ENCODE measurements around the gene RANBP17. TPM values are rescaled to one million over a fixed set of nuclear protein-coding genes. Genes with fewer than 3 reads are reported as not detected.

RANBP17 gene
- total RNA-seq, 4 donors from 2014 or later: 10.2 to 13.8 (median 10.9) TPM

- no peak for TF ChIP-seq POLR2A (IDR thresholded peaks at IDR 0.05)
- no peak for TF ChIP-seq EP300 (IDR thresholded peaks at IDR 0.05; ENCODE audit: low read depth)
- no peak for TF ChIP-seq POLR2AphosphoS5 (IDR thresholded peaks at IDR 0.05)
- TF ChIP-seq, protein P1, sequence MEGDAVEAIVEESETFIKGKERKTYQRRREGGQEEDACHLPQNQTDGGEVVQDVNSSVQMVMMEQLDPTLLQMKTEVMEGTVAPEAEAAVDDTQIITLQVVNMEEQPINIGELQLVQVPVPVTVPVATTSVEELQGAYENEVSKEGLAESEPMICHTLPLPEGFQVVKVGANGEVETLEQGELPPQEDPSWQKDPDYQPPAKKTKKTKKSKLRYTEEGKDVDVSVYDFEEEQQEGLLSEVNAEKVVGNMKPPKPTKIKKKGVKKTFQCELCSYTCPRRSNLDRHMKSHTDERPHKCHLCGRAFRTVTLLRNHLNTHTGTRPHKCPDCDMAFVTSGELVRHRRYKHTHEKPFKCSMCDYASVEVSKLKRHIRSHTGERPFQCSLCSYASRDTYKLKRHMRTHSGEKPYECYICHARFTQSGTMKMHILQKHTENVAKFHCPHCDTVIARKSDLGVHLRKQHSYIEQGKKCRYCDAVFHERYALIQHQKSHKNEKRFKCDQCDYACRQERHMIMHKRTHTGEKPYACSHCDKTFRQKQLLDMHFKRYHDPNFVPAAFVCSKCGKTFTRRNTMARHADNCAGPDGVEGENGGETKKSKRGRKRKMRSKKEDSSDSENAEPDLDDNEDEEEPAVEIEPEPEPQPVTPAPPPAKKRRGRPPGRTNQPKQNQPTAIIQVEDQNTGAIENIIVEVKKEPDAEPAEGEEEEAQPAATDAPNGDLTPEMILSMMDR (IDR thresholded peaks at IDR 0.05): no peak
- Histone ChIP-seq H3K9me3 (no peaks in the 10 kb centered on the region), H3K27me3 (no peaks in the 10 kb centered on the region), H3K36me3 (no peaks in the 10 kb centered on the region), H3K27ac (no peak overlapping the region), H3K4me3 (no peak overlapping the region), H3K4me1 (no peaks in the 10 kb centered on the region)
- intact Hi-C loops (cut with DNase I; ENCODE audit: low total_unique reads): no loop called here
- DNase-seq: no peak
- in situ Hi-C loops (cut with MboI; ENCODE audit: low pct_ligation_motif_present in 1 of 4, low pct_unique_long_range_greater_than_20kb in 1 of 4, low sequenced_read_pairs in 3 of 4): no loop called here
Measured at GRCh38 chr5:170937072-170937471, 75.3 kb downstream of the RANBP17 start.

GRCh38 chr5:170937914-170938313, 76.1 kb downstream of the RANBP17 start:
- Histone ChIP-seq H3K4me1 (no peaks in the 10 kb centered on the region), H3K27me3 (no peaks in the 10 kb centered on the region), H3K9me3 (no peaks in the 10 kb centered on the region), H3K27ac (no peak overlapping the region), H3K36me3 (no peaks in the 10 kb centered on the region), H3K4me3 (no peak overlapping the region)
- DNase-seq: no peak
- WGBS, 2 donors (ENCODE audit: low coverage in 1 of 2): 50 to 75% methylated on average over 5 of the region's 5 CpGs
- TF ChIP-seq EP300 (IDR thresholded peaks at IDR 0.05; ENCODE audit: low read depth): no peak
- TF ChIP-seq, protein P1 (IDR thresholded peaks at IDR 0.05): no peak
- intact Hi-C loops (cut with DNase I; ENCODE audit: low total_unique reads): no loop called here
- in situ Hi-C loops (cut with MboI; ENCODE audit: low pct_ligation_motif_present in 1 of 4, low pct_unique_long_range_greater_than_20kb in 1 of 4, low sequenced_read_pairs in 3 of 4): no loop called here

GRCh38 chr5:170939178-170939577, 77.4 kb downstream of the RANBP17 start:
- no peaks in the 10 kb centered on the region for H3K36me3 ChIP-seq
- H3K27ac ChIP-seq: no peak overlapping the region
- 69 to 94% methylated on average over 8 of the region's 8 CpGs for WGBS, 2 donors (ENCODE audit: low coverage in 1 of 2)
- H3K27me3 ChIP-seq: no peaks in the 10 kb centered on the region
- in situ Hi-C loops (cut with MboI; ENCODE audit: low pct_ligation_motif_present in 1 of 4, low pct_unique_long_range_greater_than_20kb in 1 of 4, low sequenced_read_pairs in 3 of 4) (no loop called here), intact Hi-C loops (cut with DNase I; ENCODE audit: low total_unique reads) (no loop called here)
- no peak for DNase-seq
- no peaks in the 10 kb centered on the region for H3K9me3 ChIP-seq
- no peak for TF ChIP-seq EP300 (IDR thresholded peaks at IDR 0.05; ENCODE audit: low read depth)
- no peak for TF ChIP-seq POLR2A (IDR thresholded peaks at IDR 0.05)
- TF ChIP-seq, protein P1 (IDR thresholded peaks at IDR 0.05): no peak
- TF ChIP-seq POLR2AphosphoS5 (IDR thresholded peaks at IDR 0.05): no peak
- H3K4me1 ChIP-seq: no peaks in the 10 kb centered on the region
- no peak overlapping the region for H3K4me3 ChIP-seq

GRCh38 chr5:170941788-170942187, 80.0 kb downstream of the RANBP17 start:
- no peaks in the 10 kb centered on the region for H3K36me3 ChIP-seq
- no peak overlapping the region for H3K4me3 ChIP-seq
- no peak overlapping the region for H3K27ac ChIP-seq
- H3K27me3 ChIP-seq: no peaks in the 10 kb centered on the region
- no peaks in the 10 kb centered on the region for H3K4me1 ChIP-seq
- in situ Hi-C loops (cut with MboI; ENCODE audit: low pct_ligation_motif_present in 1 of 4, low pct_unique_long_range_greater_than_20kb in 1 of 4, low sequenced_read_pairs in 3 of 4) (no loop called here), intact Hi-C loops (cut with DNase I; ENCODE audit: low total_unique reads) (no loop called here)
- no peaks in the 10 kb centered on the region for H3K9me3 ChIP-seq
- no peak for DNase-seq
- WGBS, 2 donors (ENCODE audit: low coverage in 1 of 2): 88% methylated on average over 8 of the region's 8 CpGs; no CpG with 5 or more reads in 1 of the 2 donors
- TF ChIP-seq EP300 (IDR thresholded peaks at IDR 0.05; ENCODE audit: low read depth): no peak
- TF ChIP-seq, protein P1 (IDR thresholded peaks at IDR 0.05): no peak
- TF ChIP-seq POLR2AphosphoS5 (IDR thresholded peaks at IDR 0.05): no peak
- no peak for TF ChIP-seq POLR2A (IDR thresholded peaks at IDR 0.05)
